GM21737 (cell line): ENCODE measurements around the gene SEZ6L2.
A peak's percentile ranks its signal among the peaks of the same experiment; 100 is the strongest.
"Not testable (repeated sequence)": the region's sequence is repeated elsewhere in the genome, so short reads cannot be mapped to it uniquely, and the experiment has no call there.

Source experiments
- ATAC-seq: cut with Tn5 transposase; IDR thresholded peaks from one replicate; pipeline ENCODE4 v1.9.1; 2021; ENCODE audit warnings: mild to moderate bottlenecking, moderate library complexity; ENCODE audit not compliant: unreplicated experiment

SEZ6L2 gene

DNA sequence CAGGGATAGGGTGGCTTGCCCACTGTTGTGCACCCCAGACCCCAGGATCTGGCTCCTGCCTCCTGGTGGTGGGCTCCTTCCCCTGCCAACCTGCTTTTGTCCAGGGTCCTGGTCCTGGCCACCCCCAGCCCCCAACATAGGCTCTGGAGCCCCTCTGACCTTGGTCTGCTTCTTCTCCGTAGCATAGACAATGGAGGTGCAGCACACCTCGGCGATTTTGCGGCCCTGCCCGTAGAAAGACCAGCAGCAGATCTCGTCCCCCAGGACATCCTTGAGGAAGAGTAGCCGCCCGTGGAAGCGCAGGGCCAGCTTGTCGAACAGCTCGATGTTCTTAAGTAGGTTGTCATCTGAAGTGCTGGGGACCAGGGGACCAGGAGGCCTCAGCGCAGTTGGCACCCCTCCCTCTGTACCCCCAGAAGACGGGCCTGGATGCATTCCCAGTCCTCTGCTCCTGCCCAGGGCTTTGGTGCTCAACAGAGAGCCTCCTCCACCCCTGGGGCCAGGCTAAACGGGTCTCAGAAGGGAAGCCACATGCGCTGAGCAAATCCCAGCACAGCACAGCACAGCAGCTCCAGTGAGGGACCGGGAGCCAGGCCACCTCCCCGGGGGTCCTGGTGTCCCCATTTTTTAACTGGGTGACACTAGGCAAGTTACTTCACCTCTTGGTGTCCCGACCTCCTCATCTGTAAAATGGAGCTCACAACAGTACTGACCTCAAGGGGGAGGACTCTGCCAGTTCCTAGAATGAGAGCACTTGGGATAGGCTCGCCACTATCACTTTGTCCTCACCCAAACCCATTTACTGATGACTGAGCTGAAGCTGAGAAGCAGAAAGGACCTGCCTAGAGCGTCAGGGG, 11.7 kb upstream of the SEZ6L2 start:
- ATAC-seq = no peak

DNA sequence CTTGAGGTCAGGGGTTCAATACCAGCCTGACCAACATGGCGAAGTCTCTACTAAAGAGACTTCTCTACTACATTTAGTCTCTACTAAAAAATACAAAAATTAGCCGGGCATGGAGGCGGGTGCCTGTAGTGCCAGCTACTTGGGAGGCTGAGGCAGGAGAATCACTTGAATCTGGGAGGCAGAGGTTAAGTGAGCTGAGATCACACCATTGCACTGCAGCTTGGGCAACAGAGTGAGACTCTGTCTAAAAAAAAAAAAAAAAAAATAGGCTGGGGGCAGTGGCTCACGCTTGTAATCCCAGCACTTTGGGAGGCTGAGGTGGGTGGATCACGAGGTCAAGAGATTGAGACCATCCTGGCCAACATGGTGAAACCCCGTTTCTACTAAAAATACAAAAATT, 10.5 kb upstream of the SEZ6L2 start:
- not testable (repeated sequence) for ATAC-seq

DNA sequence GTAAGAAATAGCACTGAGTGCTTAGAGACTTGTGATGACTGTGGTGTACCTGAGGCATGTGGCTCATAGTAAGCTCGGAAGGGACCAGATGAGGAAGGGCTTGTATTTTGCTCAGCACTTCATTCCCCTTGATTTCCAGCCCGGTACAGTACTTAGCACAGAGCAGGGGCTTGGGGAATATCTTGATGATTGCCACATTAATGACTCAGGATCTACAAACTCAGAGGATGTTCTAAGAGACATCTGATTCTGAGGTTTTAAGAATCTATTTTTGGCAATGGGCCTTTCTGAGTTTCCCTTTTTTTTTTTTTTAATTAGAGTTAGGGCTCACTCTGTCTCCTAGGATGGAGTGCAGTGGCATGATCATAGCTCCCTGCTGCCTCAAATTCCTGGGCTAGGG, 10.0 kb upstream of the SEZ6L2 start:
- no peak for ATAC-seq

DNA sequence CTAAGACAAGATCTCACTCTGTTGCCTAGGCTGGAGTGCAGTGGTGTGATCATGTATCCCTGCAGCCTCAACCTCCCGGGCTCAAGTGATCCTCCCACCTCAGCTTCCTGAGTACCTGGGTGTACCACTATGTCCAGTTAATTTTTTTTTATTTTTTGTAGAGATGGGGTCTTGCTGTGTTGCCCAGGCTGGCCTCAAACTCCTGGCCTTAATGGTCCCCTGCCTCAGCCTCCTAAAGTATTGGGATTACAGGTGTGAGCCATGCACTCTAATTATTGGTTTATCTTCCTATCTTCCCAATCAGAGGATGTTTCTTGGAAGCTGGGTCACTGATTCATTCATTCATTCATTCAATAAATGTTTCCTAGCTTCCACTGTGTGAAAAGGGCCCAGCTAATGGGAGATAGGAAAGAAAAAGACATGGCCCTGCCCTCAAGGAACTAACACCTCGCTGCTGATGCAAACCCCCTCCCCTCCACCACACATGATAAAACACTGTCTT, 9.4 kb upstream of the SEZ6L2 start:
- no peak for ATAC-seq

DNA sequence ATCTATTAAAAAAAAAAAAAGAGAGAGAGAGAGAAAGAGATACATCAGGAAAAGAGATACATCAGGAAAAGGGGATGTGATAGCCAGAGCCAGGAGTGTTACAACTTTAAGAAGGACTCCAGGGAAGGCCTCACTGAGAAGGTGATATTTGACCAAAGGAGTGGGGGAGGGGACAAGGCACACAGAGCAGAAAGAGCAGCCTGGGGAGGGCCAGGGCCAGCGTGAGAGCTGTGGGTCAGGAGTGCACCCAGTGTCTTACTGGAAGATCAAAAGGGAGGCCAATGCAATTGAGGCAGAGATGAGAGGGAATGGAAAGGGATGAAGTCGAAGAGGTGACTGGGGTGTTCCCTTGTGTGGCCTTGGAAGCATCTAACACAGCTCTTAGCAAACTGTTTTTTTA, 8.6 kb upstream of the SEZ6L2 start:
- ATAC-seq = no peak

DNA sequence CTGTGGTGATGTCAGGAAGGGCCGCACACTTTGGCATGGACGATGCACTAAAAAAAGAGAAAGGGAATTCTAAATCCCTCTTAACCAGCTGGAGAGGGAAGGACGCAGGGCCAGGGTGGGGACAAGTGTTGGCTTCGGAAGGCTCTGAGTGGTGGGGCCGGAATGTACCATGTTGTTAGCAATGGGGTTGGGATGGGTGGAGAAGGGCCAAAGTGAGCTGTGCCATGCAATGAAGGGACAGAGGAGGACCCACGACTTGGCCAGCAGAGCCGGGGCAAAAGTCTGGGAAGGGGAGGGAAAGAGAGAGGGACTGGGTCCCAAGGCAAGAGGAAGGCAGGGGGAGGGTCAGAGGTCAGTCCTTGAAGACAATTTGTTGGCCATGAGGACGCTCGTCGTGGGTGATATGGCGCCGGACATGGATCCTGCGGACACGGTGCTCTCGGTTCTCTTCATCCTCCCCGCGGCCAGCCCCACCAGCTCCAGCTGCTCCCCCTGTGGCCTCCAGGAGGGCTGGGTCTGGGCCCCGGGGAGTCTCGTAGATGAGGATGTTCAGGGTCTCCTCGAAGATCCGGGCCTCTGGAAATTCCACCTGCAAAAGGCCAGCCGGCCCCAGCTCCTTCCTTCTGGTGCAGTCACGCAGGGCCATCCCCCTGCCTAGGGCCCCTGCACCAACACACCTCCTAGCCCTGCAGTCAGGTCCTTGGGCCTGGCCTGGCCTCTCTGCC, 7.3 kb upstream of the SEZ6L2 start:
- ATAC-seq = no peak

DNA sequence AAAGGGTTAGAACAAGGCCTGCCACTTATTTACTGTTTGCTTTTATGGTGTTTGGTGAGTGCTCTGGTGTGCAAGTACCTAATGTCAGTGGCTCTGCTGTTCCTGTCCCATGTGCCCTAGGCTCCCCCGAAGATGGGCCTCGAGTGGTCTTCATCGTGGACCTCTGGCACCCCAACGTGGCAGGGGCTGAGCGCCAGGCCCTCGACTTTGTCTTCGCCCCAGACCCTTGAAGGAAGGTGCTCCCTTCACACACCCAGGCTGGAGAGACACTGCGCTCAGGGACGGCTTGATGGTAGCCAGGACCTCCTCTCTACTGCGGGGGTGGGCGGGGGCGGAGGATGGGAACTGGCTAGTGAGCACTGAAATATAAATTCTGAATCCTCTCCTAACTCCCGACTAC, 6.3 kb upstream of the SEZ6L2 start:
- ATAC-seq = no peak

DNA sequence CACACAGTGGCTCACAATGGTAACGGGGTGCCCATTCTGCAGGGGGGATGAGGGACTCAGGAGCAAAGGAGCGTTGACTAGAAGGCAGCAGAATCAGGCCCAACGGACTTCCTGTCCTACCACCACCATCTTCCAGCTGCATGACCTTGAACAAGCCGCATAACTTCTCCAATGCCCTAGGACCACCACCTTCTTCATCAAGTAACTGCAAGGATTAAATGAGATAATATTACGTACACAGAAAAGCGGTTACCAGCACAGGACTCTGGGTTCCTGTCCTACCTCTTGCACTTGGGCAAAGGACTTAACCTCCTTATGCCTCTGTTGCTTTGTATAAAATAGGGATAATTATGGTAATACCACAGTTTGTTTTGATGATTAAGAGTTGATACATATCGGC, 5.6 kb upstream of the SEZ6L2 start:
- no peak for ATAC-seq

DNA sequence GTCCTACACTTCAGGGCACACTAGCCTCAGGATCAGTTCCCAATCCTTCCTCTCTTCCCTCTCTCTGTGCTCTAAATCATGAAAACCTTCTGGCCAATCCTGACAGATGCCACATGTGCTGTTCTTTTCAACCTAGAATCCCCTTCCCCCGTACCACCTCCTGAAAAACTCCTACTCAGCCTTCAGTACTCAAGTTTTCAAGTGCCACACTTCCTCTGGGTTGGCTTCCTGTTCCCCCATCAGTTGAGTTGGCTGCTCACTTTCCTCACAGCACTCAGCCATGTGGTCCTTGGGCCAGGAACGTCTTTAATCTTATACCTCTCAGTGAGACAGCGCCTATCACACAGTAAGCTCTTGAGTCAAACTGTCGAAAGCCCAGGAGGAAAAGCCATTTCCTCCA, 4.2 kb upstream of the SEZ6L2 start:
- ATAC-seq = no peak

DNA sequence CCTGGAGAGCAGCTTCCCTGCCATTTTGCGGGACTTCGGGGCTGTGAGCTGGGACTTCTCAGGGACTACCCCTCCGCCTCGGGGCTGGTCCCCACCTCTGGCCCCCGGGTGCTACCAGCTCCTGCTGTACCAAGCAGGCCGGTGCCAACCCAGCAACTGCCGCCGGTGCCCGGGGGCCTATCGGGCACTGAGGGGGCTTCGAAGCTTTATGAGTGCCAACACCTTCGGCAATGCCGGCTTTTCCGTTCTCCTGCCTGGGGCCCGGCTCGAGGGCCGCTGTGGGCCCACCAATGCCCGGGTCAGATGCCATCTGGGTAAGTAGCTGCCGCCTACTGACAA, 2.2 kb upstream of the SEZ6L2 start:
- ATAC-seq = no peak

DNA sequence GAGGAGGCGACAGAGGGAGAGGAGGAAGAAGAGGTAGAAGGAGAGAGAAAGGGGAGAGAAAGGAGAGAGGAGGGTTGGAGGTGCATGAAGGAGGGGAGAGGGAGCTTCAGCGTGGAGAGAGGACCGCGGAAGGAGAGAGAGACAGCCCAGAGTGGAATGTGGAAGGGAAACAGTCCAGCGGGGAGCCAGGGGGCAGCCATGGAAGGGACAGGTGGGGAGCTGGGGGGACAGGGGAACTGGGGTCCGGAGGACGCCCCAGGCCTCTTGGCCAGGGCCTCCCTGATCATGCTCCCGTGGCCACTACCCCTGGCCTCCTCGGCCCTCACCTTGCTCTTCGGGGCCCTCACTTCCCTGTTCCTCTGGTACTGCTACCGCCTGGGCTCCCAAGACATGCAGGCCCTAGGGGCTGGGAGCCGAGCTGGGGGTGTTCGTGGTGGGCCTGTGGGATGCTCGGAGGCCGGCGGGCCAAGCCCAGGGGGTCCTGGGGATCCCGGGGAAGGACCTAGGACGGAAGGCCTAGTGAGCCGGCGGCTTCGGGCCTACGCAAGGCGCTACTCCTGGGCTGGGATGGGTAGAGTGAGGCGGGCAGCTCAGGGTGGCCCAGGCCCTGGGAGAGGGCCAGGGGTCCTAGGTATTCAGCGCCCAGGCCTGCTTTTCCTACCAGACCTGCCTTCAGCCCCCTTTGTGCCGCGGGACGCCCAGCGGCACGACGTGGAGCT, 1.7 kb upstream of the SEZ6L2 start:
- ATAC-seq = no peak

DNA sequence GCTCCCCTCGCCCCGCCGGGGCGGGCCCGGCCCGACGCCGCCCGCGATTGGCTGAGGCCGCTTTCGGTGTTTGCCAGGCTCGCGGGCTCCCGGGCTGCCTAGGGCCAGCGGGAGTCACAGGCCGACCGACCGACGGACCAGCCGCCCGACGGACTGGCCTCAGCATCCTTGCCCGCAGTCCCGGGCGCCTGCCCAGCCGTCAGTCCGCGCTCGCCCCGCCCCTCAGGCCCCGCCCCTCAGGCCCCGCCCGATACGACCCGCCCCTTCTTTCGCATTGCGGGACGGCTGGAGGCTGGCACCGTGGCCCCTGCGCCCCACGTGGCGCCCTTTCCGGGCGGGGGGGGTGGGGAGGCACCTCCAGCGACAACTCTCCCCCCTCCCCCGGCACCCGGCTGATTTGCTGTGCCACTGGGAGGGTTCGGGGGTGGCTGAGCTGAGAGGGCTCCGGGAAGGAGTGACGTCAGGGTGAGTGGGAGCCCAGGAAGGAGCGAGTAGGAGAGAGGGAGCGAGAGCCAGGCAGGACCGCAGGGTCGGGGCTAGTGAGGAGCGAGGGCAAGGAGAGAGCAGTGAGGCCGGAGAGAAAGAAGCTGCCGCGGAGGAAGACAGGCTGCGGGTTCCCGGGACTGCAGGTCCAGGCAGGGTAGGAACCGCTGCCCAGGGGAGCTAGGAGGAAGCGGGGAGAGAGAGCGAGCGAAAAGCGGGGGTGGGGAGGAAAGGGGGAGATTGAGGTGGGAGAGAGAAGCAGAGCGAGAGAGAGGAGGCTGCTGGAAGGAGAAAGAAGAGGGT, 945 bp upstream of the SEZ6L2 start, which contains the start of gene ASPHD1:
Gene ASPHD1, plus strand, starts transcription at position 387 of the 786 bp plus-strand sequence. CDS start 484 bp downstream, outside the sequence.
- ATAC-seq = peak; percentile 51

DNA sequence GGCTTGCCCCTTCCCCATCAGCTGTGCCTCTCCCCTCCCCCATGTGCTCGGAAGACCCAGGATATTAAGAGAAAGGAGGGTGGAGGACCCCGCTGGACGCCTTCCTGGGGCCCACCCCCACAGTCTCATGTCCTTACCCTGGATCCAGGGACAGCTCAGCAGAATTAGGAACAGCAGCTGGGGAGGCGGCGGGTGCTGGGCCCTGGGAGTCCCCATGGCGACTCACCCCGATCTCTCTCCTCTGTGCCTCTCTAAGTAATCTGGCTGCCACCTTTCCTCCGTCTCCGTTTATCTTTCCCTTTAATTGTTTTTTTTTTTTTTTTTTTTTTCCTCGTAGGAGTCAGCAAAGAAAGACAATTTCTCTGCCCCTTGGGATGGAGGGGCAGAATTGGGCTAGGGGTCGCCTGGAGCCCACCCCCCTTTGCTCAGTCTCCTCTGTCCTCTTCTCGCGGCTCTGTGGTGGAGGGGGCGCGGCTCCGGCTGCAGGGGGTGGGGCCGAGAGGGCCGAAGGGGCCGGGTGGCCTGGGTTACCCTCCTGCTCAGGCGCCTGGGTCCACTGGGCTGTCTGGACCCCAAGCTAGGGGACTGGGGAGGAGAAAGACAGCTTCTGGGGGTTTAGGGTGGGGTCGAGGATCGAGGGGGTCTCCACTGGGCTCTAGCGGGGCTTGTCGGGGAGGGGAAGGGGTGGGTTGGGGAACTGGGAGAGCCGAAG, 390 bp downstream of the SEZ6L2 start:
- no peak for ATAC-seq

DNA sequence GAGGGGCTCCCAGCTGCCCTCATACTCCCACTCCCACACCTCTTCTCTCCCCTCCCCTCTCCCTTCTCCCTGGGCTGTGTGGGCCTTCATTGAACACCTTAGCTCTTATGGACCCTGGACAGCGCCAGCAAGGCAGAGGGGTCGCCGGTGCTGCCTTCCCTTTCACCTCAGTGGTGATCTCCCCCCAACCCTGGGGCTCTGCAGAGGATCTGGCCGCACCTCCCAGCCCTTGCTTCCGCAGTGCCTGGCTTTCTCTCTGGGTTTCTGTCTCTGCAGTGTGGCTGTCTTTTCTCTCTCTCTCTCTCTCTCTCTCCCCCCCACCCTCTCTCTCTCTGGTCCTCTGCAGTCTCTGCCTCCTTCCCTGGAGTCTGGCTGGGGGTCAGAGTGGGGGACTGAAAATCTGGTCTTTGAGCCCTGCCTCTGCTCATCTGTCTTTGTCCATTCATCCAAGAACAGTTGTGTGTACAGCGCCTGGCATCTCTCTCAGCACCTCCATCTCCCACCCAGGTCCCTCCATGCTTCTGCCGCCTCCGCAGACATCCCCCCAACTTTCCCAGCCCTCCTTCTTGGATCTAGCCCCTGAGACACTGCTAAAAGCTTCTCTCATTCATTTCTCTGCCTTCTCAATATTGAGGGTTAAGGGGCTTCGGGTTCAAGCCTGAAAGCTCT, 1.1 kb downstream of the SEZ6L2 start:
- no peak for ATAC-seq

DNA sequence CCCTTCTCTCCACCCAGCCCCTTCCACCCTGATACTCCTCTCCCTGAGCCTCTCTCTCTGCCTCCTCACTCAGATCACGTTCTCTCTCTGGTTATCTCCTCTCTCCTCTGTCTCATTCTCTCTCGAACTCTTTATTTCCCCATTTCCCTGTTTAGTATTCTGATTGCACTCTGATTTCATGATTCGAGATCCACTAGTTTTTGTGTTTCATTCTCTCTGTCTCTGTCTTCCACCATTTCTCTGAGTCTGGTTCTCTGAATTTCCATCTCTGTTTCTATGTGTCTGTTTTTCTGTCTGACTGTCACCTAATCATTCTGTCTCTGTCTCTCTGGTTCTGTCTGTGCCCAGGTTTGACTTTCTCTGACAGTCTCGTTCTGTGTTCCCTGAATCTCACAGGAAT, 2.0 kb downstream of the SEZ6L2 start:
- ATAC-seq = no peak

DNA sequence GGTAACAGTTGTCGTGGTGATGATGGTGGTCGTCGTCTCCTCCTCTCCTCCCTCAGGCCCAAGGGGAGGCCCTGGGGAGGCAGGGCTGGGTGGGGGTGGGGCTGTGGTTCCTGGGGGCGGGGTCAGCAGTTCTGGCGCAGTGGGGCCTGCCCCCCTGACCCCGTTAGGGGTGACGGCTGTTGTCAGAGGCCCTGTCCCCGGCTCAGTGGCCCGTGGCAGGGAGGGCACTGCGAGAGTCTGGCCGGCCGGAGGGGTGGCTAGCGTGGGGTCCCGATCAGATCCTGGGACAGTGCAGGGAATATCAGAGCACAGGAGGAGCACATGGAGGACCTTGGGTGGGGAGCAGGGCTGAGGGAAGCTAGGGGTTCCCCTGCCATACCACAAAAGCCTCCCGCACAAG, 2.5 kb downstream of the SEZ6L2 start:
- no peak for ATAC-seq

DNA sequence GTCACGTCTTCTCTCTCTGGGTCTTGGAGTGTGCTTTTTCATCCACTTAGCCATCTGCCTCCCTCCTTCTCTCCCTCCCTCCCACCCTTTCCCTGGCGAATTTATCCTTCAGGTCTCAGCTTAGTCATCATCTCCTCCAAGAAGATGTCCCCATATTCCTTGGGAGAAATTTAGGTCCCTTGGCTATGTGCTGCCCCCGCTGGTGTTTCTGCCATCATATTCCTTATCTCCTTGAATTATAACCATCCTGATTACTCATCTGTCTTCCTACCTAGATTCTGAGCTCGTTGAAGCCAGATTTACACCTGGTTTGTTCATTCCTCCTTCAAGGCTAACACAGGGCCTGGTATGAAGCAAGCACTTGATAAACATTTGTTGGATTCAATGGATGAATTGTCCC, 5.0 kb downstream of the SEZ6L2 start:
- no peak for ATAC-seq

DNA sequence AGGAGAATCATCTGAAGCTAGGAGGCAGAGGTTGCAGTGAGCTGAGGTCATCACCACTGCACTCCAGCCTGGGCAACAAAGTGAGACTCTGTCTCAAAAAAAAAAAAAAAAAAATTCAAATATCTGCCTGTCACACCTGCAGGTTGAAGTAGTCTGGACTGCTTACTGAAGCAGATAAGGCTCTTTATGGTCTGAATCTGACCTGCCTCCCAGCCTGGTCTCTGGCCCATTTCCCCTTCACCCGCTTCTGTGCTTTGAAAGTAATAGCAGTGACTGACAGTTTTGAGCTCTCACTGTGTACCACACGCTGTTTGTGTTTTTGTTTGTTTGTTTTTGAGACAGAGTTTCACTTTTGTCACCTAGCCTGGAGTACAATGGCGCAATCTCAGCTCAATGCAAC, 5.8 kb downstream of the SEZ6L2 start:
- ATAC-seq = no peak

DNA sequence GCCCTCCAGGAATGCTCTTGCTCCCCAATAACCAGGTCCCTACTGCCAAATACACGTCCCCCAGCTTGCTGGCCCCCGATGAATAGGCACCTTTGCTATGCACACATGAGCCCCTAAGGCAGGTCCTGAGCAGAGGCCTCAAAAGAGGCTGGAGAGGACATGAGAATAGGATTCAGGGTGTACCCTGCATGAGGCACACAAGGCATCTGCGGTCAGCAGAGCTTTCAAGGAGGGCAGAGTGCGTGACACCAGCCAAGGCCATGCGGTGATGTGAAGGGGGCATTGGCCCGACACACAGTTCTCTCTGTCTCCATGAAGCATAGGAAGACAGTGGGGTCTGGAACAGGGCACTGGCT, 6.9 kb downstream of the SEZ6L2 start:
- ATAC-seq = no peak
